Kidney tubule cell (primary cell): Measurements from ENCODE around the gene KDM5B.
A peak's percentile ranks its signal among the peaks of the same experiment; 100 is the strongest.

Experiments
- DNase-seq: peaks from one replicate; pipeline ENCODE4 v3.0.0-alpha.2; 2018; ENCODE audit warnings: low spot score

KDM5B gene

GRCh38 chr1:202711949-202712635 is 96.1 kb downstream of the KDM5B start:
- DNase-seq, result no peak

GRCh38 chr1:202710070-202711045 is 97.9 kb downstream of the KDM5B start, which contains the start of gene SYT2:
Gene SYT2, minus strand, starts transcription at chr1:202710454. Its CDS starts 104,682 bp downstream, at chr1:202605772.
- no peak for DNase-seq

GRCh38 chr1:202709276-202710041 is 98.8 kb downstream of the KDM5B start:
- DNase-seq, result no peak

- DNase-seq, result no peak
Observed at GRCh38 chr1:202708456-202709275, 99.6 kb downstream of the KDM5B start.

- DNase-seq, result no peak
Observed at GRCh38 chr1:202706851-202707250, 101.4 kb downstream of the KDM5B start.

- no peak for DNase-seq
Observed at GRCh38 chr1:202704601-202705000, 103.6 kb downstream of the KDM5B start.

- DNase-seq, result no peak
Observed at GRCh38 chr1:202703191-202703590, 105.0 kb downstream of the KDM5B start.

- DNase-seq, result no peak
Observed at GRCh38 chr1:202702088-202702487, 106.1 kb downstream of the KDM5B start.

- DNase-seq, result no peak
Observed at GRCh38 chr1:202701200-202701599, 107.0 kb downstream of the KDM5B start.

GRCh38 chr1:202700061-202700460 is 108.2 kb downstream of the KDM5B start:
- no peak for DNase-seq

- peak; percentile 60 for DNase-seq
Observed at GRCh38 chr1:202698276-202698675, 109.9 kb downstream of the KDM5B start.

- no peak for DNase-seq
Observed at GRCh38 chr1:202697038-202697437, 111.2 kb downstream of the KDM5B start.

- no peak for DNase-seq
Observed at GRCh38 chr1:202694314-202694713, 113.9 kb downstream of the KDM5B start.

GRCh38 chr1:202692959-202693555 is 115.2 kb downstream of the KDM5B start:
- peak; percentile 67 for DNase-seq

- DNase-seq, result no peak
Observed at GRCh38 chr1:202691816-202692215, 116.4 kb downstream of the KDM5B start.

GRCh38 chr1:202689493-202690342 is 118.5 kb downstream of the KDM5B start:
- DNase-seq, result peak; percentile 45

- no peak for DNase-seq
Observed at GRCh38 chr1:202689082-202689481, 119.1 kb downstream of the KDM5B start.

GRCh38 chr1:202688401-202688800 is 119.8 kb downstream of the KDM5B start:
- no peak for DNase-seq

GRCh38 chr1:202687798-202688197 is 120.4 kb downstream of the KDM5B start:
- DNase-seq, result no peak

- DNase-seq, result no peak
Observed at GRCh38 chr1:202687370-202687769, 120.9 kb downstream of the KDM5B start.
